GM21390 (cell line): ENCODE results near the gene MAG.

ENCODE experiments used
- ATAC-seq: cut with Tn5 transposase; IDR thresholded peaks from one replicate; pipeline ENCODE4 v1.9.1; 2021; ENCODE audit not compliant: unreplicated experiment

The MAG gene, protein sequence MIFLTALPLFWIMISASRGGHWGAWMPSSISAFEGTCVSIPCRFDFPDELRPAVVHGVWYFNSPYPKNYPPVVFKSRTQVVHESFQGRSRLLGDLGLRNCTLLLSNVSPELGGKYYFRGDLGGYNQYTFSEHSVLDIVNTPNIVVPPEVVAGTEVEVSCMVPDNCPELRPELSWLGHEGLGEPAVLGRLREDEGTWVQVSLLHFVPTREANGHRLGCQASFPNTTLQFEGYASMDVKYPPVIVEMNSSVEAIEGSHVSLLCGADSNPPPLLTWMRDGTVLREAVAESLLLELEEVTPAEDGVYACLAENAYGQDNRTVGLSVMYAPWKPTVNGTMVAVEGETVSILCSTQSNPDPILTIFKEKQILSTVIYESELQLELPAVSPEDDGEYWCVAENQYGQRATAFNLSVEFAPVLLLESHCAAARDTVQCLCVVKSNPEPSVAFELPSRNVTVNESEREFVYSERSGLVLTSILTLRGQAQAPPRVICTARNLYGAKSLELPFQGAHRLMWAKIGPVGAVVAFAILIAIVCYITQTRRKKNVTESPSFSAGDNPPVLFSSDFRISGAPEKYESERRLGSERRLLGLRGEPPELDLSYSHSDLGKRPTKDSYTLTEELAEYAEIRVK

DNA sequence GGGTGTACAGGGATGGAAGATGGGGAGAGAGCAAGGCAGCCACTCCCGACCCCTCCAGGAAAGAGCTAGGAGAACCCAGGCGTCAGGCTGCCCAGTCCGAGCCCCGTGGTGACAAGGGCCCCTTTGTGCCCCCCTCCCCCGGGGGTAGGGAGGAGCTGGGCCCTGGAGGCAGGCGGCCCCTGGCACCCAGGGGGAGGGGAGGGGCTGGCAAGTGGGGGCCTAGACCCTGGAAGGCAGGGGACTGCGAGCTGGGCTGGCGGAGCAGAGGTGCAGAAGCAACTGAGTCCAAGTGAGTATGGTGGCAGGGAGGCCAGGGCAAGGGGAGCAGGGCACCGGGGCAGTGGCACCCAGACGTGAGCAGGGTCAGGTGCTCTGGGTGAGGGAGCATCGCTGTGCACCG lies at the start of gene MAG:
Gene MAG (plus strand): TSS at position 246 of the 400 bp plus-strand sequence. CDS start 3,248 bp downstream, outside the sequence.
- ATAC-seq: no peak

DNA sequence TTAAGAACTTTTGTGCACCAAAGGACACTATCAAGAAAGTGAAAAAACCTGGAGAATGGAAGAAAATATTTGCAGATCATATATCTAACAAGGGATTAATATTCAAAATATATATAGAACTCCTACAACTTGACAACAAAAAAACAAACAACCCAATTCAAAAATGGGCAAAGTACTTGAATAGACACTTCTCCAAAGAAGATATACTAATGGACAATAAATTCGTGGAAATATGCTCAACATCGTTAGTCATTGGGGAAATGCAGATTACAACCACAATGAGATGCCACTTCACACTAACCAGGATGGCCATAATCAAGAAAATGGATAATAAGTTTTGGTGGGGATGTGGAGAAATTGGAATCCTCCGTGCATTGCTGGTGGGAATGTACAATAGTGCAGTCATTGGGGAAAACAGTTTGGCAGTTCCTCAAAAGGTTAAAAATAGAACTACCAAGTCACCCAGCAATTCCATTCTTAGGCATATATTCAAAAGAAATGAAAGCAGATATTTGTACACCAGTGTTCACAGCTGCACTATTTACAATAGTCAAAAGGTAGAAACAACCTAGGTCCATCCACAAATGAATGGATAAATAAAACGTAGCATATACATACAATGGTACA lies 45.4 kb upstream of the MAG start:
- ATAC-seq: no peak

DNA sequence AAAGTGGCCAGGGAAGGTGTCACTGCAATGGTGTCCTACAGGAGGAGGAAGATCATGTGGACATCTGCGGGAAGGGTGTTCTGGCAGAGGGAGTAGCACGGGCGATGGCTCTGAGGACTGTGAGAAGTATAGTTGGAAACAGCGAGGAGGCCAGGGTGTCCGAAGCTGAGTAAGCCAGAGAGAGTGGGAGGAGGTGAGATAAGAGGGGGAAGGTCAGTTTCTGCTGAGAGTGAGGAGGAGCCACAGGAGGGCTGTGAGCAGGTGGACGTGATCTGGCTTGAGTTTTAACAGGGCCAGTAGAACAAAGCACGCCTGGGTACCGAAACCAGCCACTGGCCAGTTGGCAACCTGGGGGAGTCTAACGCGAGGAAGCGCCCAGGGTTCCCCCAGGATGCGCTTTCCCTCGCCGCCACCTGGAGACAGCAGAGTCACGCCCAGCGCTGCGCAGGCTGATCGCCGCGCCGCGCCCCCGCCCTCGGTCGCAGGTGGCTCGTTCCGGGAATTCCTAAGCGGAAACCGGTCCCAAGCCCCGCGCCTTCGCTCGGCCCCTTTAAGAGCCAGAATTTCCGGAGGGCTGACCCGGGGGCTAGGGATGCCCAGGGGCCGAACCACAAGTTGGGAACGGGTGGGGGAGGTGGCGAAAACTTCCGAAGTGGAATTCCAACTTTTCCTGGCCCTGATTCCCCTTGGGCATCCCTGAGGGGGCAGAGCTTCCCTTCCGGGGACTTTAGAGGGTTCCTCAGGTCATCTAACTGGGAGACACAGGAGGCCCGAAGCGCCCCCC lies 44.2 kb upstream of the MAG start:
- ATAC-seq: no peak

DNA sequence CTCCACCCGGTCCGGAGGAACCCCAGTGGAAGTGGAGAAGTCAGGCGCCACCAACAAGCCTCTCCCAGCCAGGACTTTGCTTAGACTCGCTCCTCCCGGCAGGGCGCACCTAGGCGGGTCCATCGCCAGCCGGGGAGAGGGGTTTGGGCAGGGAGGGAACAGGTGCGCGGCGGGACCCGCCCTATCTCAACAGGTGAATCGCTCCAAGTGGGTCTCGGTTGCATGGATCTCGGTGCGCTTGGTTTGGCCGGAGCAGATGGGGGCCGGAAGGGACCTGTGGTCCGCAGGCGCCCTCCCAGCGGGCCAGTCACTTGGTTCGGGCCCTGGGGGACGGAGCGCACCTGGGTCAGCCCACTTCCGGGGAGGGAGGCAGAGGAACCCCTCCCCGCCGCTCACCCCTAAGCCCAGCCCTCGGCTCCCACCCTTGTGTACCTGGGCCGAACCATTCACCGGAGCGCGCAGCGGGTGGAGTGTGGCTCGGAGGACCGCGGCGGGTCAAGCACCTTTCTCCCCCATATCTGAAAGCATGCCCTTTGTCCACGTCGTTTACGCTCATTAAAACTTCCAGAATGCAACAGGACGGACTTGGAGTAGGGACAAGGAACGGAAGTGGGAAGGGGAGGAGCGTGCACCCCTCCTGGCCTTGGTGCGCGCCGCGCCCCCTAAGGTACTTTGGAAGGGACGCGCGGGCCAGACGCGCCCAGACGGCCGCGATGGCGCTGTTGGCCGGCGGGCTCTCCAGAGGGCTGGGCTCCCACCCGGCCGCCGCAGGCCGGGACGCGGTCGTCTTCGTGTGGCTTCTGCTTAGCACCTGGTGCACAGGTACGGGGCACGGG lies 43.4 kb upstream of the MAG start, which contains the start of gene LSR:
Gene LSR (plus strand): TSS at position 693 of the 836 bp plus-strand sequence. CDS start 21 bp downstream, at position 714.
- ATAC-seq: peak; percentile 74

DNA sequence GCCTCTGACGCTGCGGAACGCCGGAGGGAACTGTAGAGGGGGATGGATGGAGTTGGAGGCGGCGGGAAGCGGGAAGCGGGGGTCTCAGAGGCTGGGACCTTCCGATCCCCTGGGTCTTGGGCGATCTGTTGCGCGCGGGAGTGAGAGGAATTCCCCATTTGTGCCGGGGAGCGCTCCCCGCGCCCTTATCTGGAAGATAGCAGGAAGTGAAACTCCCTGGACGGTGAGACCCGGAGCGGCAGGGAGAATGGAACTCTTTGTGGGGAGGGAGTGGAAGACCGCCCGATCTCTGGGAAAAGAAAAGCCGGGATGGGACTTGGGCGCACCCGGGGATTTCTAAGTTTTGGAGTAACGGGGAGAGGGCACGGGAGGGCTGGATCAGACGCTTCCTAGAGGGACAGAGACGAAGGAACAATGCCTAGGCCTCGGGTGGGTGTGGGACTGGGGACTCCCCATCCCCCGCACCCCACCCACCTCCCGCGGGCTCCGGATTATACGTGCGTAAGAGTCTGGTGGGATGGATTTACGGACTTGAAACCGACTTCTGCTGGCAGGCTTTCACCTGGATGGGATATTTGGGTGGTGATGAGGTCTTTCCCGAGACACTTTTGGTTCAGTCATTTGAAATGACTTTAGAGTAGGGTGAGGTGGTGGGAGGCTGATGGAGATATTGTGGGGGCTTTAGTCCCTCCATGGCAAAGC lies 42.7 kb upstream of the MAG start:
- ATAC-seq: no peak

DNA sequence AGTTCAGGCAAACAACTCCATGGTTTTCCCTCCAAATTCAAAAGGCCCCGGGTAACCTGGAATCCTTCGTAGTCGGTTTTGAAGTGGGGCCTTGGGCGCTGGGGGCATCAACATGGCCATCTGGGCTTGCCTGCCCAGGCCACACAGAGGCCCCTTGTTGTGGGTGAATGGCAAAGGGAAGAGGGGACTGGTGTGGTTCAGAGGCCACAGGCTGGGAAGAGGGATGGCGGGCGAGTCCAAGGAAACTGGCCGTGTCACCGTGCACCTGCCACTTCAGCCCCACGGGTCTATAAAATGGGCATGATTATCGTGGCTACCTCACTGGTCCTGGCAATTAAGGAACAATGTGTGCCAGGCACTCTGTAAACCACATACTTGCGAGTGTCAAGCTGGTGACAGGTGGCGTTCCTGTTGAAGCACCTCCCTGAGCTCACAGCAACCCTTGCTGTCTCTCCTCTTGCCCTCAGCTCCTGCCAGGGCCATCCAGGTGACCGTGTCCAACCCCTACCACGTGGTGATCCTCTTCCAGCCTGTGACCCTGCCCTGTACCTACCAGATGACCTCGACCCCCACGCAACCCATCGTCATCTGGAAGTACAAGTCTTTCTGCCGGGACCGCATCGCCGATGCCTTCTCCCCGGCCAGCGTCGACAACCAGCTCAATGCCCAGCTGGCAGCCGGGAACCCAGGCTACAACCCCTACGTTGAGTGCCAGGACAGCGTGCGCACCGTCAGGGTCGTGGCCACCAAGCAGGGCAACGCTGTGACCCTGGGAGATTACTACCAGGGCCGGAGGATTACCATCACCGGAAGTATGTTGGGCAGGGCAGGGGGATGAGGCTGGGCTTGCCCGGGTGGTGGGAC lies 41.9 kb upstream of the MAG start:
- no peak for ATAC-seq

DNA sequence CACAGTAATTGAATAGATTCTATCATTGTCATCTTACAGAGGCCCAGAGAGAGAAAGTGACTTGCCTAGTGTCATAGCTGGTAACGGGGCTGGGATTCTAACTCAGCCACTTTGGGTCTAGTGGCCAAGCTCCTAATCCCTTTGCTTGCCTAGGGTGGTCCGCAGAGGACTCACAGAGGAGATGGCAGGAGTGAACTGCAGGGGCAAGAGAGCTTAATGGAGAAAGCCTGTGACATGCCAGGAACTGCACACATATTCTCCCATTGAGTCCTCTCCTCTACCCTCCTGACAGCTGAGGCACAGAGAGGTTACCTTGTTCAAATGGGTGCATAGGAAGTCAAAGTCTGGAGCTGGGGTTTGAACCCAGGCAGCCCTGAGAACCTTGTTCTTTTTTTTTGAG lies 40.5 kb upstream of the MAG start:
- no peak for ATAC-seq

DNA sequence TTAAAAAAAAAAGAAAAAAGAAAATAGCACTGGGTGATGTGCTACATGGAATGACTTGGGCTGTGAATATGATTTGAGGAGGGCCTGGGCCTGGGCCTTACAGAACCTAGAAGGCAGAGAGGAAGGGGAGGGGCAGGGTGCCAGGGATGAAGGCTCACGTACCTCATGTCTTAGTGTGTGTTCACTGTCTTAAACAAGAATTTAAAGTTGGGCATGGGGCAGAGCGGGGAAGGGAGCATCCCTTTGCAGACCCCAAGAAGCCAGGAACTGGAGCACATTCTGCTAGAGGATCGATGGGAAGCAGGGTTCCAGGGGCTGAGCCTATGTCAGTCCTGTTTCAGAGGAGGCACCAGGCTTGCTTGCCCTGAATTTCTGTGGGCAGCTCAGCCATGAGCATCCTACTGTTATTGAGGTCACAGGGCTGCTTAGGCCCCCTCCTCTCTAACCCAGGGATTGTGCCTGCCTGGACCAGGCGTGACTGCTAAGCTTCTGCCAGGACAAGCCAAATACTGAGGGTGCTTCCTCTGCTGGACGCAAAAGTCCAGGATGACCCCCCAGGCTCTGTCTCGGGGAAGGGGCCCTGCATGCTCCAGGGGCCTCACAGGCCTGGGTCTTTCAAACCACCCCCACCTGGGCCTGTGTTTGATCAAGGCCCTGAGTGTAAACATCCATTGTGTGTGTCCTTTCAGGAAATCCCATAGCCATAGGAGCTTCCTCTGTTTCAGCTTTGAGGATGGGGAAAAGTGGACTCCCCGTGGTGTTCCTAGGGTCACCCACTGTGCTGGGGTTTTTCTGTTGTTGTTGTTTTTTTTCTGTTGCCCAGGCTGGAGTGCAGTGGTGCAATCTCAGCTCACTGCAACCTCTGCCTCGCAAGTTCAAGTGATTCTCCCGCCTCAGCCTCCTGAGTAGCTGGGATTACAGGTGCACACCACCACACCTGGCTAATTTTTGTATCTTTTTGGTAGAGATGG lies 38.4 kb upstream of the MAG start:
- no peak for ATAC-seq

DNA sequence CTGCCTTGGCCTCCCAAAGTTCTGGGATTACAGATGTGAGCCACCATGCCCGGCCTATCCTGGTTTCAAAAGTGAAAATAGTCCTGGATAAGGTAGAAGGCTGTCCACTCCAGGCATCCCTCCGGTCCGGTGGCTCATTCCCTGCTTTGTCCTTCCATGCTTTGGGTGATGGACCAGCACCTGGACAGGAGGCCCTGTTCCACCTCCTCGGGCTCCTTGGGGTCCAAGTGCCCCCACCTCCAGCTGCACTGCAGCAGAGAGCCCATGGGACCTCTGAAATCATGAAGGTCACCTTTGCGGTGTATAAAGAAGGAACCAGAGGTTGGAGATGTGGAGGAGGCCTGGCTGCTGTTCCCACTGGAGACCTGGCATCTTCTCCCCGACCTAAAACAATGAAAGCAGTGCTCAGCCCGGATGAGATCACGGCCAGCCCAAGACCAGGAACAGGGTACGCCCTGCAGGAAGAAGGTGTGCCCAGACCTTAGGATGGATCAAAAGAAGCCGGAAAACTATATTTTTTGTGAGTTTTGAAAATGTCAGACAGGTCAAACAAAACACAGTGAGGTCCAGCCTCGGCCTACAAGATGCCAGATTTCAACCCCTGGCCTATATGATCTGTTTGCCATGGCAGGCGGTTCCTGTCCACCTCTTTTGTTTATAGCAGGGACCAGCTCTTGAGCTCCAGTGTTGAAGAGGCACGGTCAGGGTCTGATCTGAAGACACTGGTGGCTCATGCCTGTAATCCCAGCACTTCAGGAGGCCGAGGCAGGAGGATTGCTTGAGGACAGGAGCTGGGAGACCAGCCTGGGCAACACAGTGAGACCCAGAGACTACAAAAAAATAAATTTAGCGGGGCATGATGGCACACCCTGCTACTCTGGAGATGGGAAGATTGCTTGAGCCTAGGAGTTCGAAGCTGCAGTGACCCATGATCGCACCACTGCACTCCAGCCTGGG lies 37.3 kb upstream of the MAG start:
- ATAC-seq: no peak

DNA sequence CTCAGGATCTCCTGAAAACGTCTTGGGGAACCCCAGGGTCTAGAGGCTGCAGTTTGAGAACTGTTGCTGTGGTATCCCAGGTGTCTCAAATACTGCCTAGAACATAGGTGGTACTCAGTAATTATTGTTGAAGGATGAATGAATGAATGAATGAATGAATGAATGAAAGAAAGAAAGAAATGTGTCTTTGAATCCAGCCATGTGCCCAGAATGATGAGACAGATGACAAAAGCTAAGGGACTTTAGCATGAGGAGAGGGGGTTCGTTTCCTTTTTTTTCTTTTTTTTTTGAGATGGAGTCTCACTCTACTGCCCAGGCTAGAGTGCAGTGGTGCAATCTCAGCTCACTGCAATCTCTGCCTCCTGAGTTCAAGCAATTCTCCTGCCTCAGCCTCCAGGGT lies 35.4 kb upstream of the MAG start:
- ATAC-seq: no peak

DNA sequence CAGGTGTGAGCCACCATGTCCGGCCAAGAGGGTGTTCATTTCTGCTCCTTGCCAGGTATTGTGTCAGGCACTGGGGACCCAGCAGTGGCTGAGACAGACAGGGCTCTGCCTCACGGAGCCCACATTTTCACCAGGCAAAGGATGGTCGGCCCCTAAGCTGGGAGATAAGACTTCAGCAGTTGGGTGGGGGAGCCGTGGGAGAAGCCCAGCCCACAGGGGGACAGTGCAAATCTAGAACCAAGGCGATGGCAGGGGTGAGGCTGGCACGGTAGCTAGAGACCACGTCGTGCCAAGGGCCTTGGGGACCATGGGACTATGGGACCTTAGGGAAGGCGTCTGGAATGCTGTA lies 34.9 kb upstream of the MAG start:
- no peak for ATAC-seq

DNA sequence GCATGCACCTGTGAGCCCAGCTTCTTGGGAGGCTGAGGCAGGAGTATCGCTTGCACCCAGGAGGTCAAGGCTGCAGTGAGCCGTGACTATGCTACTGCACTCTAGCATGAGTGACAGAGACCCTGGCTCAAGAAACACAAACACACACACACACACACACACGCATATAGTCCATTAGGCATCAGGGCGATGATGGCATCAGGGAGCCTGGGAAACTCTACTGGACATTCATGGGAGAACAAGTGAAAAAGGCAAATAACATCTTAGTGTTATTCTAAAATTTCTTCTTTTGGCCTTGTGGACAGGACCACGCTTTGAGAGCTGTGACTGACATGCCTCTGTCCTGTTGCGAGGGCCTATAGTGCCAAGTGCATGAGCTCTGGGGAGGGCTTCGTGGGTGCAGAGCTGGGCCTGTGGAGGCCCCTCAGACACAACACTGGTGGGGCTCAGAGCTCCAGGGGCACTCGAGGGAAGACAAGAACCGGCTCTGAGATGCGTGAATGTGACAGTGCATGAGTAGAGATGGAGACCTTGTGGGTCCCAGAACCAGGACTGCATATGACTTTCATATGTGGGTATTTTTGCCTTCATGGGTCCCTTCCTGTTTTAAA lies 31.2 kb upstream of the MAG start:
- ATAC-seq: no peak

DNA sequence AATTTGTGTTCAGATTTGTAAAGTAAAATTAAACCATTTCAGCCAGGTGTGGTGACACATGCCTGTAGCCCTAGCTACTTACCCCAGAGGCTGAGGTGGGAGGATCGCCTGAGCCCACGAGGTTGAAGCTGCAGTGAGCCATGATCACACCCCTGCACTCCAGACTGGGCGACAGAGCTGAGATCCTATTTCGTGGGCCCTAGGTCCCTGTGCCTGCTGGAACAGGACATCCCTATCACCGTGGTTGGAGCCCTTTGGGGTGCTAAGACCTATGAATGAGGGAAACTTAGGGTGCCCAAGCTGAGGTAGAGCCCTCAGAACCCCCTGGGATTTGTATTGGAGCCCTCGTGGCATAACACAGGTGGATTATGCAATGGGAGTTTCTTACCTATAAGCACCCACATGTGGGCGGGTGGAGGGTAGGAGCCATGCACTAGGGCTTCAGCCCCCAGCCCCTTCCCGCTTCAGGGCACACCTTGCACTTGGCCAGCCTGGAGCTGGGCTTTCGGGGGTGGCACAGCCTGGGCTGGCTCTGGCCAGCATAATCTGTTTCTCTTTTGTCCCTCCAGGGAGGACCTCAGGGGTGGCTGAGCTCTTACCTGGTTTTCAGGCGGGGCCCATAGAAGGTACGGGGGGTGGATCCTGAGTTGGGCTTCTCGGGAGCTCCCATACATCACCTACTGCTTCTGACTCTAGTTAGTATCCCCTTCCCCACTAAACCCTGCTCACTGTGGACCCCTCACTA lies 30.4 kb upstream of the MAG start:
- no peak for ATAC-seq

DNA sequence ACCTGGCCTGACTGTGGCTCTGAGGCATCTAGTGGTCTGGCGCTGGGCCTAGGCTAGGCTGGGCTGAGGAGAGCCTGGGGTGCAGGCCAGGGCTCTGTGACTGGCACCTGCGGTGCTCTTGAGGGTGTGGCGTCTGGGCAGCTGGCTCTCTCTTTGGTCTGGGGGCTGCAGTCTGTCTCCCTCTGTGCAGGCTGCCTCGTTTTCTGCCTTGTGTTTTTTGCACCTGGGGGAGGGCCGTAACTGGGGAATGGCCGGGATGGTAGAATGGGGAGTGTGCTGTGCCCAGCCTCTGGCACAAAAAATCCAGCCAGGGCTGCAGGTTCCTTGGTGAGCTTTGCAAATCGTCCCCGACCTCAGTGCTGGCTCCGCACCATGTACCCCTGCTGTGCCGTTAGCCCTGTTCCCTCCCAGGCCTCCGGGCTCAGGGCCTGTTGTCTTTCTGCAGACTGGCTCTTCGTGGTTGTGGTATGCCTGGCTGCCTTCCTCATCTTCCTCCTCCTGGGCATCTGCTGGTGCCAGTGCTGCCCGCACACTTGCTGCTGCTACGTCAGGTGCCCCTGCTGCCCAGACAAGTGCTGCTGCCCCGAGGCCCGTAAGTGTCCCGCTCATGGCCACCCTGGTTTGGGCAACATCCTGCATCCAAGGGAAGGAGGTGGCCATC lies 29.7 kb upstream of the MAG start:
- ATAC-seq: no peak
